Peyer's patch (tissue), 4 donors: ENCODE results near the gene CDH26.

Experiments
- CTCF ChIP-seq, 6 experiments: fragments of 450-650 bp in 4 of 6; fragments of 200-600 bp in 2 of 6; sonication (generic) in 1 of 6; IDR thresholded peaks; one replicate each; pipeline ENCODE4 v1.5.1; 2017 to 2019; ENCODE audit warnings: antibody characterized with exemption in 6 of 6, mild to moderate bottlenecking in 3 of 6, moderate library complexity in 1 of 6
- POLR2A ChIP-seq, 2 donors: fragments of 450-650 bp; IDR thresholded peaks; one replicate each; pipeline ENCODE4 v1.5.1; 2017; ENCODE audit warnings: antibody characterized with exemption in 2 of 2, mild to moderate bottlenecking in 2 of 2, moderate library complexity in 2 of 2

DNA sequence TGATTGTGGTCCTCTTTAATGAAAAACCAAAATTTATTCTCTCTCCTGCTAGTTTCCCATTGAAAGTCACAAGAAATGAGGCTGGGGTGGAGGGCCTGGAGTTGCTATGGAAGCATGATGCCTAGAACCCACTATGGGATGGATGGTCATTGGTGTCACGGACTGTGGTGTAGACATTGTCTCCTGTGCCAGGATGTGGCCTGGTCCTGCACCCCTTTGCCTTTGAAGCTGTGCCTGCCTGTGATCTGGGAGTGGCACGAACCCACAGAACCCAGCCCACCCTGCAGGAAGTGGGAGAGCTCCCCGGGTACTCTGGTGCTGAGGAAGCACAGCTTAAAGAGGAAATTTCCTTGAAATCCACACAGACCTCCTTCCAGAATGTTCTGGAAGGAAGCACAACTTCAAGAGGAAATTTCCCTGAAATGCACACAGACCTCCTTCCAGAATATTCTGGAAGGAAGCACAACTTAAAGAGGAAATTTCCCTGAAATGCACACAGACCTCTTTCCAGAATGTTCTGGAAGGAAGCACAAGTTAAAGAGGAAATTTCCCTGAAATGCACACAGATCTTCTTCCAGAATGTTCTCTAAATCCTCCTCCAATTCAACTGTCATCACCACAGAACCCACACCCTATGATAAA is 105.6 kb downstream of the CDH26 start:
- TF ChIP-seq CTCF (IDR thresholded peaks at IDR 0.05), result no peak
- TF ChIP-seq POLR2A (IDR thresholded peaks at IDR 0.05), result no peak
